ENCODE data around the gene SP4. TPM values are rescaled to one million over a fixed set of nuclear protein-coding genes. Genes with fewer than 3 reads are reported as not detected.

Gene SP4
- total and polyA plus RNA-seq, 2 donors (not counting 3 experiments of a cell fraction or from before 2014, with no cell fraction given), result 3.3 to 8.8 TPM

GRCh38 chr7:21408481-21408820, 19.4 kb upstream of the SP4 start:
- dilution Hi-C loops (cut with MboI; ENCODE audit: extremely low pct_ligation_motif_present, low sequenced_read_pairs), result no loop called here
- DNase-seq (ENCODE audit: low read depth, low spot score), result no peak
- ChIA-PET CTCF (no interaction called here), POLR2A (no interaction called here)
- no peaks in the 10 kb centered on the region for H3K9me3 ChIP-seq (replicated peaks; ENCODE audit: control insufficient read depth, insufficient read depth, low read length)
- H3K9ac ChIP-seq (replicated peaks; ENCODE audit: extremely low read depth, insufficient read depth, low read length), result no peak overlapping the region
- BruUV-seq (replicated peaks), result no TSS peak
- no peak overlapping the region for H3K4me3 ChIP-seq (replicated peaks in 1 of 3; ENCODE audit: insufficient read depth in 1 of 3, low read depth in 1 of 3, low read length in 3 of 3)
- H3K27me3 ChIP-seq (ENCODE audit: control insufficient read depth in 2 of 2, insufficient read depth in 2 of 2, low read length in 2 of 2), result peaks cover 0 to 2% of the 10 kb centered on the region in 2 experiments
- no peak for FAIRE-seq
- no peak for TF ChIP-seq MAX (IDR thresholded peaks at IDR 0.05; ENCODE audit: insufficient read depth, insufficient read length)
- TF ChIP-seq MYC (IDR thresholded peaks at IDR 0.05; ENCODE audit: low read depth, low read length), result no peak
- no peak for TF ChIP-seq FOS (IDR thresholded peaks at IDR 0.05; ENCODE audit: borderline replicate concordance, insufficient read depth, low read length)
- no peak overlapping the region for H3K27ac ChIP-seq (ENCODE audit: insufficient read depth, low read depth, low read length)
- intact Hi-C loops (cut with micrococcal nuclease), result no loop called here
- no peaks in the 10 kb centered on the region for H3K36me3 ChIP-seq (ENCODE audit: control insufficient read depth in 2 of 2, extremely low read depth in 1 of 2, insufficient read depth in 2 of 2, low read length in 2 of 2)
- H3K4me1 ChIP-seq (ENCODE audit: control insufficient read depth, extremely low read depth, insufficient read depth, low read length), result no peaks in the 10 kb centered on the region
- H2AFZ ChIP-seq (ENCODE audit: low read depth, low read length), result no peak overlapping the region
- H3K4me2 ChIP-seq (ENCODE audit: insufficient read depth, low read length), result no peak overlapping the region
- H3K9me1 ChIP-seq (replicated peaks; ENCODE audit: control insufficient read depth, extremely low read depth, insufficient read depth, low read length), result no peaks in the 10 kb centered on the region
- H4K20me1 ChIP-seq (replicated peaks; ENCODE audit: control insufficient read depth, extremely low read depth, insufficient read depth, low read length), result no peaks in the 10 kb centered on the region
- H3K79me2 ChIP-seq (ENCODE audit: control insufficient read depth, insufficient read depth, low read length), result no peaks in the 10 kb centered on the region

- TF ChIP-seq EZH2 (IDR thresholded peaks at IDR 0.05; ENCODE audit: borderline replicate concordance, low read depth, low read length, severe bottlenecking), result no peak
- TF ChIP-seq MYC (IDR thresholded peaks at IDR 0.05; ENCODE audit: low read depth, low read length), result no peak
- no peak for TF ChIP-seq POLR2A (IDR thresholded peaks at IDR 0.05; ENCODE audit: low read depth, low read length)
- TF ChIP-seq MAX (IDR thresholded peaks at IDR 0.05; ENCODE audit: insufficient read depth, insufficient read length), result no peak
- no peak for TF ChIP-seq JUN (IDR thresholded peaks at IDR 0.05; ENCODE audit: borderline replicate concordance, insufficient read depth, insufficient read length, low read depth)
- no peak for TF ChIP-seq POLR2AphosphoS5 (IDR thresholded peaks at IDR 0.05; ENCODE audit: insufficient read depth, low read depth, low read length)
- TF ChIP-seq GATA2 (IDR thresholded peaks at IDR 0.05; ENCODE audit: insufficient read depth, insufficient read length, low read depth, low read length), result no peak
- TF ChIP-seq FOS (IDR thresholded peaks at IDR 0.05; ENCODE audit: borderline replicate concordance, insufficient read depth, low read length), result no peak
- no peak for TF ChIP-seq CTCF (IDR thresholded peaks at IDR 0.05; ENCODE audit: extremely low read depth in 1 of 2, insufficient read depth in 1 of 2, low read depth in 1 of 2, low read length in 2 of 2)
- dilution Hi-C loops (cut with MboI; ENCODE audit: extremely low pct_ligation_motif_present, low sequenced_read_pairs), result no loop called here
- peaks cover 0 to 2% of the 10 kb centered on the region in 2 experiments for H3K27me3 ChIP-seq (ENCODE audit: control insufficient read depth in 2 of 2, insufficient read depth in 2 of 2, low read length in 2 of 2)
- no TSS peak for BruUV-seq (replicated peaks)
- DNase-seq (ENCODE audit: low read depth, low spot score), result no peak
- no peaks in the 10 kb centered on the region for H3K4me1 ChIP-seq (ENCODE audit: control insufficient read depth, extremely low read depth, insufficient read depth, low read length)
- no peak overlapping the region for H3K4me2 ChIP-seq (ENCODE audit: insufficient read depth, low read length)
- H4K20me1 ChIP-seq (replicated peaks; ENCODE audit: control insufficient read depth, extremely low read depth, insufficient read depth, low read length), result no peaks in the 10 kb centered on the region
- no peak overlapping the region for H2AFZ ChIP-seq (ENCODE audit: low read depth, low read length)
- no peaks in the 10 kb centered on the region for H3K9me3 ChIP-seq (replicated peaks; ENCODE audit: control insufficient read depth, insufficient read depth, low read length)
- H3K4me3 ChIP-seq (replicated peaks in 1 of 3; ENCODE audit: insufficient read depth in 1 of 3, low read depth in 1 of 3, low read length in 3 of 3), result no peak overlapping the region
- H3K9ac ChIP-seq (replicated peaks; ENCODE audit: extremely low read depth, insufficient read depth, low read length), result no peak overlapping the region
- no peaks in the 10 kb centered on the region for H3K79me2 ChIP-seq (ENCODE audit: control insufficient read depth, insufficient read depth, low read length)
- CTCF ChIA-PET, result interaction anchor here (1.1 kb wide), 1 partner anchor 150 kb away, joined by 3 read pairs; no protein-coding TSS in a partner anchor
- no peaks in the 10 kb centered on the region for H3K36me3 ChIP-seq (ENCODE audit: control insufficient read depth in 2 of 2, extremely low read depth in 1 of 2, insufficient read depth in 2 of 2, low read length in 2 of 2)
- POLR2A ChIA-PET, result no interaction called here
- intact Hi-C loops (cut with micrococcal nuclease), result no loop called here
- no peak for FAIRE-seq
- H3K27ac ChIP-seq (ENCODE audit: insufficient read depth, low read depth, low read length), result no peak overlapping the region
- H3K9me1 ChIP-seq (replicated peaks; ENCODE audit: control insufficient read depth, extremely low read depth, insufficient read depth, low read length), result no peaks in the 10 kb centered on the region
These were observed 15.5 kb upstream of the SP4 start for GRCh38 chr7:21412410-21412851.
